Fibroblast of villous mesenchyme (primary cell): ENCODE data around the gene GPR4. TPM values are rescaled to one million over a fixed set of nuclear protein-coding genes. Genes with fewer than 3 reads are reported as not detected.

Source experiments
- DNase-seq: peaks from one replicate; pipeline ENCODE4 v3.0.0-alpha.2; 2010; ENCODE audit warnings: low read depth
- H3K4me3 ChIP-seq: 2 replicates; pipeline ENCODE4 v1.5.1; 2011; ENCODE audit warnings: low read depth, mild to moderate bottlenecking, low read length
- total RNA-seq: library from RNA; depleted of rRNA; stranded (reverse); fragments of >200 nt; gene quantifications from 2 replicates; pipeline ENCODE4 v1.2.3, GENCODE V29; 2012
- TF ChIP-seq, protein P1 (sequence below): IDR thresholded peaks from 2 replicates; pipeline ENCODE4 v1.5.1; 2012; ENCODE audit warnings: low read depth, mild to moderate bottlenecking, low read length; ENCODE audit not compliant: insufficient read depth

GPR4 gene
- total RNA-seq, 1 donor = not detected

- DNase-seq = peak; percentile 74
- TF ChIP-seq, protein P1, sequence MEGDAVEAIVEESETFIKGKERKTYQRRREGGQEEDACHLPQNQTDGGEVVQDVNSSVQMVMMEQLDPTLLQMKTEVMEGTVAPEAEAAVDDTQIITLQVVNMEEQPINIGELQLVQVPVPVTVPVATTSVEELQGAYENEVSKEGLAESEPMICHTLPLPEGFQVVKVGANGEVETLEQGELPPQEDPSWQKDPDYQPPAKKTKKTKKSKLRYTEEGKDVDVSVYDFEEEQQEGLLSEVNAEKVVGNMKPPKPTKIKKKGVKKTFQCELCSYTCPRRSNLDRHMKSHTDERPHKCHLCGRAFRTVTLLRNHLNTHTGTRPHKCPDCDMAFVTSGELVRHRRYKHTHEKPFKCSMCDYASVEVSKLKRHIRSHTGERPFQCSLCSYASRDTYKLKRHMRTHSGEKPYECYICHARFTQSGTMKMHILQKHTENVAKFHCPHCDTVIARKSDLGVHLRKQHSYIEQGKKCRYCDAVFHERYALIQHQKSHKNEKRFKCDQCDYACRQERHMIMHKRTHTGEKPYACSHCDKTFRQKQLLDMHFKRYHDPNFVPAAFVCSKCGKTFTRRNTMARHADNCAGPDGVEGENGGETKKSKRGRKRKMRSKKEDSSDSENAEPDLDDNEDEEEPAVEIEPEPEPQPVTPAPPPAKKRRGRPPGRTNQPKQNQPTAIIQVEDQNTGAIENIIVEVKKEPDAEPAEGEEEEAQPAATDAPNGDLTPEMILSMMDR = peak; percentile 92
- peak overlapping the region; percentile 2 for H3K4me3 ChIP-seq
Measured at GRCh38 chr19:45607071-45608029, 5.3 kb upstream of the GPR4 start.

GRCh38 chr19:45601115-45601514 is 897 bp downstream of the GPR4 start:
- no peak for DNase-seq
- H3K4me3 ChIP-seq = no peak overlapping the region
- TF ChIP-seq, protein P1 = no peak

DNA sequence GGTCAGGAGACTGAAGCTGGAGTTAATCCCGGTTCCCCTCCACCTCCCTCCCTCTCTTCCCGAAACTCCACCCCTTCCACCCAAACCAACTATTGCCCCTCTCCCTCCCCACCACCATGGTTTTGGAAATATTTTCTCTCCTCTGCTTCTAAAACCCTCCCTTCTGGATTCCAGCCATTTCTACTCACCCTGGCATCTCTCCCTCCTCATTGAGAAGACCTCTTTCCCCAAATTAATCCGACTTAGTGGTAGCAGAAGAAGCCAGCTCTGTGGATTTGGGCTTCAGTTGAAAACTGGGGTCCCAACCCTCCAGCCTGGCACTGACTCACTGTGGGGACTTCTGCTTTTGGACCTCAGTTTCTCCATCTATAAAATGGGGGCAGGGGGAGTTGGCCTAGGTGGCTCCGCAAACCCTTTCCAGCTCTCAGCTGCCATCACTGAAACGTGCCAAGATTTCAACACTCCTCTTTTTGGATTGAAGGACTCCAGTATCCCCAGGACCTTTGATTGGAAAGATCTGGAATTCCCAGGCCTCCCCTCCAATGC is 1.6 kb downstream of the GPR4 start:
- TF ChIP-seq, protein P1 = no peak
- H3K4me3 ChIP-seq = no peak overlapping the region
- no peak for DNase-seq

GRCh38 chr19:45599286-45599685 is 2.7 kb downstream of the GPR4 start:
- TF ChIP-seq, protein P1 = no peak
- DNase-seq = no peak
- H3K4me3 ChIP-seq = no peak overlapping the region

DNA sequence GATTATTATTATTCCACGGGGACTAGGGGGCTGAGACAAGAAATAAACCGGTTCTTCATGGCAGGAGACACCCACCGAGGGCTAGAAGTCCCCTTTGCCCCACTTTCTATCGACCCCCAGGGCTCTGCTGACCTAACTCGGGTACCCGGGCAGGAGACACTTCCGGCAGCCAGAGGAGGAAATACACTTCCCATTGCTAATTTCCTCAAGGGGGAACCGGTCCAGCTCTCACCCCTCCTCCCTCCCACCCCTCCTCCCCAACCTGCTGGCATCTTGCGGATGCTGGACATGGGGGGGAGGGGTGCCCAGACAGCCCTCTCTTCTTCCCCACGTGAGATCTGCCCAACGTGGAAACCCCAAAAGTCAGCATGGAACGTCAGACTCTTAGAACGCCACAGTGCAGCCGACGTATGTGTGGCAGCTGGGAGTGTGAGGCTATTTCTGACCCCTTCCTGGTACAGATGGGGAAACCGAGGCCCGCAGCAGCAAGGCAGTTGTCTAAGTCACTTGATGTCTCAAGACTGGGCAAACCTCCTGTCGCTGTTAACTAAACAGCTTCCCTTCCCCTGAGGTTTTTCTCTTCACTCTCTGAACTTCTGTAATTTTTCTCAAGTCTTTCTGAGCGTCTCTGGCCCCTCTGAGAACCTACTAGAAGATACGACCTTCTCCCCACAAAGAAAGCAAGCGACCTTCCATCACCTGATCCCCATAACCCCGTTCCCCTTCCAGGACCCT is 3.6 kb downstream of the GPR4 start:
- no peak for DNase-seq
- TF ChIP-seq, protein P1 = no peak
- H3K4me3 ChIP-seq = no peak overlapping the region

DNA sequence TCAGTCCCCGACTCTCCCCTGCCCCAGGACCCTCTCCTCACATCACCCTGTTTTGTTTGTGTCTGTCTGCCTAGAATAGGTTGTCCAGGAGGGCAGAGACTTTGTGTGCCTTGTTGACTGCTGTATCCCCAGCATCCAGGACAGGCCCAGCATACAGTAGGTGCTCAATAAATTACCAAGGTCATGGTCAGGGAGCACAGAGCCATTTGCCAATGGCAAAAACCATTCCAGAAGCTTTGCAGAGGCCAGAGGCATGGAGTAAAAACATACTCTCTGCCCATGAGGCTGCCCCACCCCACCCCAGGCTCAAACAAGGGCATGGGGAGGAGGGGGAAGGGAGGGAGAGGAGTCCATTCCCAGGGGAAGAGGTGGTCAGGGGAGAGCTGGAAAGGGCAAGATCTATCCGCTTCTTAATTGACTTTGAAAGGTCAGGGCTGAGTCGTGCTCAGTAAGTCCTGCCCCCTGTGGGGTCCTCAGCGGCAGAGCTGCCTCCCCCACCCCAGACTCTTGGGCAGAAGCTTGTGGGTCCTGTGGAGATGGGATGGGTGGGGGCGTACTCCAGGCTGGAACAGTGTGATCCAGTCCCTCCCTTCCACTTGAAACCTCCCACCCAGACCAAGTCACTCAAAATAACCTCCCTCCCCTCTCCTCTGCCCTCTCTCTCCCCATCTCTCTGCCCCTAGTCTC is 4.4 kb downstream of the GPR4 start:
- no peak overlapping the region for H3K4me3 ChIP-seq
- TF ChIP-seq, protein P1 = no peak
- no peak for DNase-seq
